PC-3 (cell line): Measurements from ENCODE around the gene ADPRHL1. TPM values are rescaled to one million over a fixed set of nuclear protein-coding genes. Genes with fewer than 3 reads are reported as not detected.
A peak's percentile ranks its signal among the peaks of the same experiment; 100 is the strongest.

Source experiments
- ATAC-seq: fragments of 200-7000 bp; cut with Tn5 transposase; 2 replicates; pipeline ENCODE4 v1.9.1; 2020; ENCODE audit warnings: mild to moderate bottlenecking, moderate library complexity
- BruUV-seq: library from RNA; stranded (reverse); fragments of 400-500 nt; replicated peaks from 2 replicates; lab custom pipeline; 2021; lab: Mats Ljungman, UMichigan
- CTCF ChIA-PET: fragments of 300-600 bp; sonication (Branson Sonifier 250); formaldehyde crosslinking; loops from one replicate; lab custom pipeline; 2022; ENCODE audit warnings: antibody characterized with exemption; lab: Charles Lee
- POLR2A ChIA-PET: fragments of 300-600 bp; sonication (Branson Sonifier 250); formaldehyde crosslinking; loops from one replicate; lab custom pipeline; 2022; ENCODE audit warnings: antibody characterized with exemption; ENCODE audit not compliant: unreplicated experiment; lab: Charles Lee
- DNase-seq: peaks from one replicate; pipeline ENCODE4 v3.0.0-alpha.2; 2015
- H2AFZ ChIP-seq: fragments of 300-600 bp; sonication (generic); 2 replicates; pipeline ENCODE4 v1.6.0; 2016; ENCODE audit warnings: antibody characterized with exemption, low read length
- H3F3A ChIP-seq: fragments of 300-600 bp; sonication (generic); one replicate; pipeline ENCODE4 v1.6.0; 2017; ENCODE audit warnings: antibody characterized with exemption, low read length, control low read depth, mild to moderate bottlenecking; ENCODE audit not compliant: unreplicated experiment
- H3K27ac ChIP-seq: fragments of 300-600 bp; sonication (generic); 2 replicates; pipeline ENCODE4 v1.5.1; 2016; ENCODE audit warnings: mild to moderate bottlenecking, low read length
- H3K27me3 ChIP-seq: fragments of 300-600 bp; sonication (generic); 2 replicates; pipeline ENCODE4 v1.6.1; 2016; ENCODE audit warnings: low read length, mixed read lengths
- H3K36me3 ChIP-seq: fragments of 300-600 bp; sonication (generic); 2 replicates; pipeline ENCODE4 v1.6.1; 2016; ENCODE audit warnings: low read depth, mixed run types, low read length, mixed read lengths
- H3K4me1 ChIP-seq: fragments of 300-600 bp; sonication (generic); 2 replicates; pipeline ENCODE4 v1.5.1; 2016; ENCODE audit warnings: low read length; ENCODE audit not compliant: insufficient read depth
- H3K4me2 ChIP-seq: fragments of 300-600 bp; sonication (generic); 2 replicates; pipeline ENCODE4 v1.6.0; 2016; ENCODE audit warnings: low read length
- H3K4me3 ChIP-seq: fragments of 300-600 bp; sonication (generic); 2 replicates; pipeline ENCODE4 v1.5.1; 2016; ENCODE audit warnings: mild to moderate bottlenecking, low read length, mixed read lengths
- H3K79me2 ChIP-seq: fragments of 300-600 bp; sonication (generic); 2 replicates; pipeline ENCODE4 v1.6.1; 2017; ENCODE audit warnings: low read length, mixed read lengths
- H3K9ac ChIP-seq: fragments of 300-600 bp; sonication (generic); 2 replicates; pipeline ENCODE4 v1.6.0; 2016; ENCODE audit warnings: mild to moderate bottlenecking, low read length
- H3K9me2 ChIP-seq: fragments of 300-600 bp; sonication (generic); replicated peaks from 2 replicates; pipeline ENCODE4 v1.6.1; 2016; ENCODE audit warnings: mixed run types, low read length, mixed read lengths
- H3K9me3 ChIP-seq: fragments of 300-600 bp; sonication (generic); 2 replicates; pipeline ENCODE4 v1.6.1; 2016; ENCODE audit warnings: low read length, mixed read lengths
- H4K20me1 ChIP-seq: fragments of 300-600 bp; sonication (generic); 2 replicates; pipeline ENCODE4 v1.6.1; 2016; ENCODE audit warnings: low read length, mixed read lengths
- CTCF ChIP-seq: fragments of 300-600 bp; sonication (generic); conservative IDR thresholded peaks from 2 replicates; pipeline ENCODE4 v1.5.1; 2017; ENCODE audit warnings: antibody characterized with exemption, low read depth, mild to moderate bottlenecking, low read length
- EZH2 ChIP-seq: fragments of 300-600 bp; sonication (generic); IDR thresholded peaks from one replicate; pipeline ENCODE4 v1.6.1; 2017; ENCODE audit warnings: antibody characterized with exemption, mild to moderate bottlenecking, low read length; ENCODE audit not compliant: unreplicated experiment
- EZH2phosphoT487 ChIP-seq: fragments of 300-600 bp; sonication (generic); IDR thresholded peaks from 2 replicates; pipeline ENCODE4 v1.6.1; 2018; ENCODE audit warnings: mild to moderate bottlenecking, antibody characterized with exemption, low read length, borderline replicate concordance
- intact Hi-C: fragments of 100-400 bp; cut with micrococcal nuclease; formaldehyde crosslinking; loops from 2 replicates; pipeline ENCODE4 v1.9.0; 2023
- total RNA-seq: library from RNA; depleted of rRNA; stranded (reverse); fragments of >200 nt; gene quantifications from 2 replicates; pipeline ENCODE4 v1.2.3, GENCODE V29; 2014

Gene ADPRHL1
- total RNA-seq, 1 experiment from 2014 or later = 10.3 TPM

GRCh38 chr13:113448545-113448884 lies 4.8 kb downstream of the ADPRHL1 start:
- Histone ChIP-seq H3K27me3 (no peaks in the 10 kb centered on the region), H4K20me1 (no peaks in the 10 kb centered on the region), H3K9me2 (no peaks in the 10 kb centered on the region), H3K9ac (peak overlapping the region; percentile 79), H3K4me2 (peak overlapping the region; percentile 97), H3K27ac (peak overlapping the region; percentile 86), H3K36me3 (peaks cover 3% of the 10 kb centered on the region; the same call in 1 of the 2 replicates), H3K9me3 (no peaks in the 10 kb centered on the region), H3K4me3 (peak overlapping the region; percentile 66), H2AFZ (peak overlapping the region; percentile 51), H3K4me1 (peaks cover 13% of the 10 kb centered on the region), H3K79me2 (no peaks in the 10 kb centered on the region), H3F3A (no peaks in the 10 kb centered on the region)
- ChIA-PET CTCF (no interaction called here), POLR2A (no interaction called here)
- intact Hi-C loops = loop anchor here (2.0 kb wide), 1 partner anchor 42 kb away; the partner anchor contains the start of gene DCUN1D2
- TF ChIP-seq EZH2 (no peak), CTCF (no peak), EZH2phosphoT487 (no peak)
- BruUV-seq = TSS peak; percentile 81
- peak; percentile 16 for ATAC-seq
- DNase-seq = peak; percentile 23

- POLR2A ChIA-PET = no interaction called here
- no peak for TF ChIP-seq EZH2
- no peak for TF ChIP-seq CTCF
- no peak for TF ChIP-seq EZH2phosphoT487
- H3K36me3 ChIP-seq = peaks cover 3% of the 10 kb centered on the region; the same call in 1 of the 2 replicates
- H2AFZ ChIP-seq = no peak overlapping the region
- no peaks in the 10 kb centered on the region for H3K79me2 ChIP-seq
- no peak overlapping the region for H3K4me3 ChIP-seq
- H3K9ac ChIP-seq = no peak overlapping the region
- no peaks in the 10 kb centered on the region for H3K9me3 ChIP-seq
- intact Hi-C loops = no loop called here
- ATAC-seq (no peak), DNase-seq (no peak)
- no peaks in the 10 kb centered on the region for H3K27me3 ChIP-seq
- peaks cover 13% of the 10 kb centered on the region for H3K4me1 ChIP-seq
- peak overlapping the region; percentile 97; the same call in 1 of the 2 replicates for H3K4me2 ChIP-seq
- H4K20me1 ChIP-seq = no peaks in the 10 kb centered on the region
- CTCF ChIA-PET = no interaction called here
- H3K9me2 ChIP-seq = no peaks in the 10 kb centered on the region
- BruUV-seq = no TSS peak
- no peak overlapping the region for H3K27ac ChIP-seq
- no peaks in the 10 kb centered on the region for H3F3A ChIP-seq
Measured at GRCh38 chr13:113447596-113447995, 5.7 kb downstream of the ADPRHL1 start.

- Histone ChIP-seq H3K79me2 (no peaks in the 10 kb centered on the region), H3K36me3 (peaks cover 3% of the 10 kb centered on the region; the same call in 1 of the 2 replicates), H3F3A (no peaks in the 10 kb centered on the region), H3K4me1 (peaks cover 13% of the 10 kb centered on the region), H3K27me3 (no peaks in the 10 kb centered on the region), H2AFZ (no peak overlapping the region), H3K9me3 (no peaks in the 10 kb centered on the region), H3K4me2 (no peak overlapping the region), H3K9ac (no peak overlapping the region), H3K4me3 (no peak overlapping the region), H4K20me1 (no peaks in the 10 kb centered on the region), H3K9me2 (no peaks in the 10 kb centered on the region), H3K27ac (no peak overlapping the region)
- no peak for DNase-seq
- no peak for ATAC-seq
- intact Hi-C loops = no loop called here
- POLR2A ChIA-PET = no interaction called here
- no TSS peak for BruUV-seq
- TF ChIP-seq EZH2 = no peak
- no peak for TF ChIP-seq EZH2phosphoT487
- TF ChIP-seq CTCF = no peak
- CTCF ChIA-PET = no interaction called here
Measured at GRCh38 chr13:113446488-113446854, 6.8 kb downstream of the ADPRHL1 start.
